GM18508 (cell line): ENCODE data around the gene SLC17A8.
"Not testable (repeated sequence)": the region's sequence is repeated elsewhere in the genome, so short reads cannot be mapped to it uniquely, and the experiment has no call there.

ENCODE experiments used
- ATAC-seq: cut with Tn5 transposase; IDR thresholded peaks from one replicate; pipeline ENCODE4 v1.9.1; 2021; ENCODE audit warnings: moderate number of reproducible peaks; ENCODE audit not compliant: insufficient read depth, unreplicated experiment

The SLC17A8 gene

GRCh38 chr12:100356644-100357223 is at the start of gene SLC17A8:
SLC17A8 (plus strand) TSS chr12:100357074; CDS start chr12:100357392, 318 bp downstream.
- ATAC-seq, result no peak

GRCh38 chr12:100308138-100308537 is 48.7 kb upstream of the SLC17A8 start:
- ATAC-seq, result not testable (repeated sequence)

- no peak for ATAC-seq
Measured at GRCh38 chr12:100311317-100311716, 45.6 kb upstream of the SLC17A8 start.

- ATAC-seq, result no peak
Measured at GRCh38 chr12:100317371-100317770, 39.5 kb upstream of the SLC17A8 start.

GRCh38 chr12:100324498-100324897 is 32.4 kb upstream of the SLC17A8 start:
- ATAC-seq, result no peak

- no peak for ATAC-seq
Measured at GRCh38 chr12:100326208-100326607, 30.7 kb upstream of the SLC17A8 start.

GRCh38 chr12:100329800-100330199 is 27.1 kb upstream of the SLC17A8 start:
- ATAC-seq, result peak; percentile 91

- ATAC-seq, result no peak
Measured at GRCh38 chr12:100331871-100332270, 25.0 kb upstream of the SLC17A8 start.

- ATAC-seq, result no peak
Measured at GRCh38 chr12:100332852-100333251, 24.0 kb upstream of the SLC17A8 start.

- ATAC-seq, result no peak
Measured at GRCh38 chr12:100337299-100337698, 19.6 kb upstream of the SLC17A8 start.

GRCh38 chr12:100337727-100338126 is 19.1 kb upstream of the SLC17A8 start:
- ATAC-seq, result no peak

GRCh38 chr12:100339071-100339470 is 17.8 kb upstream of the SLC17A8 start:
- ATAC-seq, result no peak

- not testable (repeated sequence) for ATAC-seq
Measured at GRCh38 chr12:100342897-100343296, 14.0 kb upstream of the SLC17A8 start.

GRCh38 chr12:100344351-100344750 is 12.5 kb upstream of the SLC17A8 start:
- ATAC-seq, result not testable (repeated sequence)

GRCh38 chr12:100345020-100345767 is 11.7 kb upstream of the SLC17A8 start:
- no peak for ATAC-seq

GRCh38 chr12:100346660-100347059 is 10.2 kb upstream of the SLC17A8 start:
- no peak for ATAC-seq

- ATAC-seq, result no peak
Measured at GRCh38 chr12:100348657-100349454, 8.0 kb upstream of the SLC17A8 start.

- no peak for ATAC-seq
Measured at GRCh38 chr12:100359248-100359647, 2.4 kb downstream of the SLC17A8 start.

GRCh38 chr12:100359822-100360221 is 2.9 kb downstream of the SLC17A8 start:
- ATAC-seq, result no peak

GRCh38 chr12:100360450-100360849 is 3.6 kb downstream of the SLC17A8 start:
- ATAC-seq, result no peak

- ATAC-seq, result no peak
Measured at GRCh38 chr12:100364324-100364723, 7.5 kb downstream of the SLC17A8 start.
